SU-DHL-6 (cell line): ENCODE measurements around the gene PRLHR.

Experiments used
- H2AFZ ChIP-seq: fragments of 200-600 bp; sonication (generic); 2 replicates; pipeline ENCODE4 v1.6.1; 2014; ENCODE audit warnings: low read depth, mild to moderate bottlenecking, moderate library complexity, mixed read lengths, antibody characterized with exemption, low read length; ENCODE audit not compliant: severe bottlenecking
- H3F3A ChIP-seq: fragments of 200-600 bp; shearing (Covaris generic); 2 replicates; pipeline ENCODE4 v1.6.0; 2016; ENCODE audit warnings: antibody characterized with exemption, mild to moderate bottlenecking; ENCODE audit not compliant: insufficient read depth
- H3K27ac ChIP-seq: fragments of 200-600 bp; sonication (generic); 2 replicates; pipeline ENCODE4 v1.5.1; 2016; ENCODE audit warnings: low read depth, mild to moderate bottlenecking, low read length, moderate library complexity, mixed read lengths
- H3K27me3 ChIP-seq: fragments of 200-600 bp; sonication (generic), shearing (Covaris generic); 2 replicates; pipeline ENCODE4 v1.6.0; 2014; ENCODE audit warnings: mild to moderate bottlenecking, low read length
- H3K36me3 ChIP-seq: fragments of 200-600 bp; sonication (generic); 2 replicates; pipeline ENCODE4 v1.6.1; 2014; ENCODE audit warnings: mild to moderate bottlenecking, low read length, mixed read lengths
- H3K4me2 ChIP-seq: fragments of 300-600, 200-600 bp; shearing (Covaris generic), sonication (generic); 2 replicates; pipeline ENCODE4 v1.6.0; 2014; ENCODE audit warnings: low read length, low read depth, mild to moderate bottlenecking; ENCODE audit not compliant: poor library complexity, severe bottlenecking
- H3K4me3 ChIP-seq: fragments of 200-600 bp; sonication (generic); 2 replicates; pipeline ENCODE4 v1.5.1; 2014; ENCODE audit warnings: antibody characterized with exemption, low read length, mild to moderate bottlenecking, mixed read lengths; ENCODE audit not compliant: insufficient read depth, poor library complexity, severe bottlenecking
- H3K79me2 ChIP-seq: fragments of 200-600 bp; sonication (generic); 2 replicates; pipeline ENCODE4 v1.6.1; 2014; ENCODE audit warnings: mild to moderate bottlenecking, low read length, moderate library complexity; ENCODE audit not compliant: insufficient read depth
- H3K9ac ChIP-seq: fragments of 200-600 bp; sonication (generic); 2 replicates; pipeline ENCODE4 v1.7.0; 2014; ENCODE audit warnings: mild to moderate bottlenecking, low read length
- H3K9me2 ChIP-seq: fragments of 200-600 bp; sonication (generic); replicated peaks from 2 replicates; pipeline ENCODE4 v1.6.1; 2014; ENCODE audit warnings: low read length; ENCODE audit not compliant: insufficient read depth
- H3K9me3 ChIP-seq: fragments of 200-600 bp; sonication (generic); 2 replicates; pipeline ENCODE4 v1.6.1; 2014; ENCODE audit warnings: low read length, mixed read lengths; ENCODE audit not compliant: insufficient read depth
- H4K20me1 ChIP-seq: fragments of 200-600 bp; sonication (generic); 2 replicates; pipeline ENCODE4 v1.6.1; 2014; ENCODE audit warnings: low read depth, mild to moderate bottlenecking, antibody characterized with exemption, low read length, moderate library complexity, mixed read lengths
- EZH2phosphoT487 ChIP-seq: fragments of 200-600 bp; sonication (generic), shearing (Covaris generic); conservative IDR thresholded peaks from 2 replicates; pipeline ENCODE4 v1.6.1; 2018; ENCODE audit warnings: mild to moderate bottlenecking, antibody characterized with exemption, low read length, moderate library complexity, mixed read lengths
- TF ChIP-seq, protein P1 (sequence below): fragments of 200-600 bp; sonication (generic); IDR thresholded peaks from one replicate; pipeline ENCODE4 v1.5.1; 2017; ENCODE audit warnings: antibody characterized with exemption, mild to moderate bottlenecking, low read length, moderate library complexity; ENCODE audit not compliant: insufficient read depth, poor library complexity, severe bottlenecking

PRLHR gene

DNA sequence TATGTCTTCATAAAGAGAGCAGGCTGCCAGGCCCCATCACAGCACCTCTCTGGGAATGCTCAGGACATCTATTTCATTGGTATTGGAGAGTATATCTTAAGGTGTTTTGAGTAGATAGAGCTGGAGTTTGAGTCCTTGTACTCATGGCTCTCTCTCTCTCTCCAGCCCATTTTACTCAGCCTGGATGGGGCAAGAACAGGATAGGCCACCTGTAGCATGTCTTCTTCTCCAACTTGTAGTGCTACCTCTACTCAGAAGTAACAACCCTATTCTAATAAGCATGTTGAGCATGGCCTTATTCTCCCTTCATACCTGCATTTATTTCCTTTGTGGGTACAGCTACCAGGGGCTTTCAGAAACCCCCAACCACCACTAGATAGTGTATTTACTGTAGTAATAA is 21.9 kb downstream of the PRLHR start:
- H3K36me3 ChIP-seq: no peaks in the 10 kb centered on the region
- H3K79me2 ChIP-seq: no peaks in the 10 kb centered on the region

GRCh38 chr10:118572256-118573041 is 23.0 kb downstream of the PRLHR start:
- Histone ChIP-seq H4K20me1 (no peaks in the 10 kb centered on the region), H3K27ac (no peak overlapping the region), H3F3A (no peaks in the 10 kb centered on the region), H3K4me3 (no peak overlapping the region), H3K9me3 (no peaks in the 10 kb centered on the region), H3K79me2 (no peaks in the 10 kb centered on the region), H3K4me2 (no peak overlapping the region), H2AFZ (no peak overlapping the region), H3K27me3 (no peaks in the 10 kb centered on the region), H3K9me2 (no peaks in the 10 kb centered on the region), H3K9ac (no peak overlapping the region), H3K36me3 (no peaks in the 10 kb centered on the region)
- TF ChIP-seq, protein P1, sequence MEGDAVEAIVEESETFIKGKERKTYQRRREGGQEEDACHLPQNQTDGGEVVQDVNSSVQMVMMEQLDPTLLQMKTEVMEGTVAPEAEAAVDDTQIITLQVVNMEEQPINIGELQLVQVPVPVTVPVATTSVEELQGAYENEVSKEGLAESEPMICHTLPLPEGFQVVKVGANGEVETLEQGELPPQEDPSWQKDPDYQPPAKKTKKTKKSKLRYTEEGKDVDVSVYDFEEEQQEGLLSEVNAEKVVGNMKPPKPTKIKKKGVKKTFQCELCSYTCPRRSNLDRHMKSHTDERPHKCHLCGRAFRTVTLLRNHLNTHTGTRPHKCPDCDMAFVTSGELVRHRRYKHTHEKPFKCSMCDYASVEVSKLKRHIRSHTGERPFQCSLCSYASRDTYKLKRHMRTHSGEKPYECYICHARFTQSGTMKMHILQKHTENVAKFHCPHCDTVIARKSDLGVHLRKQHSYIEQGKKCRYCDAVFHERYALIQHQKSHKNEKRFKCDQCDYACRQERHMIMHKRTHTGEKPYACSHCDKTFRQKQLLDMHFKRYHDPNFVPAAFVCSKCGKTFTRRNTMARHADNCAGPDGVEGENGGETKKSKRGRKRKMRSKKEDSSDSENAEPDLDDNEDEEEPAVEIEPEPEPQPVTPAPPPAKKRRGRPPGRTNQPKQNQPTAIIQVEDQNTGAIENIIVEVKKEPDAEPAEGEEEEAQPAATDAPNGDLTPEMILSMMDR: no peak
- TF ChIP-seq EZH2phosphoT487: no peak

More for the DNA sequence above, 21.9 kb downstream of the PRLHR start:
- Histone ChIP-seq H3K27ac (no peak overlapping the region), H3K4me3 (no peak overlapping the region), H2AFZ (no peak overlapping the region), H3K27me3 (no peaks in the 10 kb centered on the region), H3K9me3 (no peaks in the 10 kb centered on the region), H3K9me2 (no peaks in the 10 kb centered on the region), H3K9ac (no peak overlapping the region), H4K20me1 (no peaks in the 10 kb centered on the region), H3K4me2 (no peak overlapping the region), H3F3A (no peaks in the 10 kb centered on the region)
- no peak for TF ChIP-seq EZH2phosphoT487
- TF ChIP-seq, protein P1: no peak

DNA sequence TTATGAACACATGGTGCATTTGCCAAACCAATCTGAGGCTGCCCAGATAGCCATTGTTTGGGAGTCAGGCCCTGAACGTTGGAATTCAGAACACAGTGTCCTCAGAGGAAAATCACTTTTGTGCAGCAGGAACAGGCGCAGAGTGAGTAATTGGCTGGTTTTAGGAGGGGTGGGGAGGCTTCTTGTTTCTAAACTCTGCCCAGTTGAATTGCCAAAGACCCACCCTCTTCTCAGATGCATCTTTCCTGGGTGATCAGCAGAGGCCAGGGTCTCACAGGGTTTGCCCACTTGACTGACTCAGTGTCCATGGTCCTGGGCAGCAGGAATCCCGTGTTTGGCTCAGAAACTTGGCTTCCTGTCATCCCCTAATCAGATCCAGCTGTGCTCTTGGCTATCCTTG is 24.3 kb downstream of the PRLHR start:
- TF ChIP-seq, protein P1: no peak
- no peak for TF ChIP-seq EZH2phosphoT487
- no peaks in the 10 kb centered on the region for H3F3A ChIP-seq

More for the DNA sequence above, 24.3 kb downstream of the PRLHR start:
- H3K4me3 ChIP-seq: no peak overlapping the region
- no peaks in the 10 kb centered on the region for H3K27me3 ChIP-seq
- no peak overlapping the region for H3K9ac ChIP-seq
- H3K4me2 ChIP-seq: no peak overlapping the region
- no peaks in the 10 kb centered on the region for H3K79me2 ChIP-seq
- H3K9me3 ChIP-seq: no peaks in the 10 kb centered on the region
- H2AFZ ChIP-seq: no peak overlapping the region
- no peaks in the 10 kb centered on the region for H3K9me2 ChIP-seq
- no peaks in the 10 kb centered on the region for H4K20me1 ChIP-seq
- H3K27ac ChIP-seq: no peak overlapping the region
- H3K36me3 ChIP-seq: no peaks in the 10 kb centered on the region
